AG04449 (cell line): ENCODE data around the gene MYOD1.

ENCODE experiments used
- CTCF ChIA-PET: fragments of 350-600 bp; formaldehyde crosslinking; extraction: SDS; loops from one replicate; lab custom pipeline; 2021; ENCODE audit warnings: antibody characterized with exemption; lab: Yijun Ruan, JAX
- POLR2A ChIA-PET: fragments of 400-600, 350-600 bp; formaldehyde crosslinking; extraction: SDS; loops from one replicate; lab custom pipeline; 2020; ENCODE audit warnings: antibody characterized with exemption, inconsistent platforms; lab: Yijun Ruan, JAX
- DNase-seq: peaks from one replicate; pipeline ENCODE4 v3.0.0-alpha.2; 2010; ENCODE audit warnings: low read depth, low spot score
- H3K4me3 ChIP-seq: 2 replicates; pipeline ENCODE4 v1.5.1; 2011; ENCODE audit warnings: low read depth, mild to moderate bottlenecking, control low read depth, low read length
- CTCF ChIP-seq: IDR thresholded peaks from one replicate; pipeline ENCODE4 v1.5.1; 2011; ENCODE audit warnings: mild to moderate bottlenecking, moderate library complexity, low read length, control low read depth, inconsistent platforms; ENCODE audit not compliant: insufficient read depth; ENCODE audit errors: missing control alignments

MYOD1 gene

GRCh38 chr11:17714356-17714854 lies 5.0 kb upstream of the MYOD1 start:
- CTCF ChIA-PET: no interaction called here
- POLR2A ChIA-PET: no interaction called here
- H3K4me3 ChIP-seq: no peak overlapping the region
- TF ChIP-seq CTCF: no peak
- DNase-seq: no peak

- CTCF ChIA-PET: no interaction called here
These were observed 4.5 kb upstream of the MYOD1 start for GRCh38 chr11:17714870-17715269.

DNA sequence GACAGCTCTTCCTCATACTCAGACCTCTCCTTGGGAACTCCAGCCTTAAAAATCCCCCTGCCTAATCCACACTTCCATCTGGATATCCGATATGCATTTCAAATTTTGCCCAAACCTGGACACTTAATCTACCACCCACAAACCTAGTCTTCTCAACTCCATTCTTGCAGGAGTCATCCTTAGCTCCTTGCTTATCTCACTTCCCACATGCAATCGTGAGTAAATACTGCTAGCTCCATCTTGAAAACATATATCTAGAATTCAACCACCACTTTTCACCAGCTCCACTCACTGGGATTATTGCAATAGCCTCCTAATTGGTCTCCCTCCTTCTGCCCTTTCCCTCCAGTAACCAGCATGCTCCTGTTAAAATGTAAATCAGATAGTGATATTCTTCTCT lies 2.6 kb upstream of the MYOD1 start:
- TF ChIP-seq CTCF: no peak
- ChIA-PET POLR2A (no interaction called here), CTCF (interaction anchor here (1.0 to 2.4 kb wide), 3 partner anchors 13 to 19 kb away, joined by 3 to 10 read pairs (median 4); no protein-coding TSS in a partner anchor)
- DNase-seq: no peak
- H3K4me3 ChIP-seq: no peak overlapping the region

More at GRCh38 chr11:17714870-17715269, 4.5 kb upstream of the MYOD1 start:
- H3K4me3 ChIP-seq: no peak overlapping the region
- POLR2A ChIA-PET: no interaction called here
- DNase-seq: no peak
- TF ChIP-seq CTCF: no peak

DNA sequence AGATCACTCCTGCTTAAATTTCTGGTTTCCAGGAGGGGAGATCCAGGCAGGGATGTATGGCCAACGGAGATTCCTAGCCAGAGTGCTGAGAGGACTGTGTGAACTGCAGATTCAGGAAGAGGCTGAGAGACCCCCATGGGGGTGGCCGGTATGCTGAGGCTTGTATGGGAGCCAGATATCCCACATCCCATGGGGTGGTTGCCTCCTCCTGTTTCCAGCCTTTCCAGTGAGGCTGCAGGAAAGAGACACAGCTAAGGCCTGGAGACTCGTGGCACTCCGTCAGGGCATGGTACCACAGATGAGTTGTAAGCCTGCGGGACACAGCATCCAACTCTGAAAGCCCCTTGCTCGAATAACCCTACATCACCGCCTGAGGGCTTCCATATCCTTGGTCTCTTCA lies 1.4 kb upstream of the MYOD1 start:
- no peak for DNase-seq
- no peak overlapping the region for H3K4me3 ChIP-seq
- POLR2A ChIA-PET: no interaction called here
- TF ChIP-seq CTCF: no peak
- CTCF ChIA-PET: interaction anchor here (1.2 to 2.4 kb wide), 3 partner anchors 11 to 262 kb away, joined by 3 to 10 read pairs (median 3); no protein-coding TSS in a partner anchor

DNA sequence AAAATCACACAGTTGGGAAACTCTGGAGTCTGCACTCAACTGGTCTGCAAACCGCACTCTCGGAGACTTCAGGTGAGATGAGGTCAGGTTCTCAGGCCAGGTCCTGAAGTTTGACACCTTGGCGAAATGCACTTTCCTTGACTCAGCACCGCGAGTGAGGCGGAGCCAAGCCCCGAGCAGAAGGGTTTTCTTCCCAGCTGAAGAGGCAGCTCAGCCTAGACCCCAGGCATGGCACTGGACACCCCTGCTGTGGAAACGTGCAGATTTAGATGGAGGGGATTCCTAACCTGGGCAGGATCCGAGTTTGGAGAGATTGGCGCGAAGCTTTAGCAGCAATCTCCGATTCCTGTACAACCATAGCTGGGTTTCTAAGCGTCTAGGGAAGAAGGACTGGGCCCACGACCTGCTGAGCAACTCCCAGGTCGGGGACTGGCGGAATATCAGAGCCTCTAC lies 835 bp upstream of the MYOD1 start:
- H3K4me3 ChIP-seq: no peak overlapping the region
- no peak for TF ChIP-seq CTCF
- ChIA-PET CTCF (interaction anchor here (1.2 to 2.9 kb wide), 4 partner anchors 11 to 262 kb away, joined by 3 to 10 read pairs (median 6); no protein-coding TSS in a partner anchor), POLR2A (no interaction called here)
- no peak for DNase-seq

DNA sequence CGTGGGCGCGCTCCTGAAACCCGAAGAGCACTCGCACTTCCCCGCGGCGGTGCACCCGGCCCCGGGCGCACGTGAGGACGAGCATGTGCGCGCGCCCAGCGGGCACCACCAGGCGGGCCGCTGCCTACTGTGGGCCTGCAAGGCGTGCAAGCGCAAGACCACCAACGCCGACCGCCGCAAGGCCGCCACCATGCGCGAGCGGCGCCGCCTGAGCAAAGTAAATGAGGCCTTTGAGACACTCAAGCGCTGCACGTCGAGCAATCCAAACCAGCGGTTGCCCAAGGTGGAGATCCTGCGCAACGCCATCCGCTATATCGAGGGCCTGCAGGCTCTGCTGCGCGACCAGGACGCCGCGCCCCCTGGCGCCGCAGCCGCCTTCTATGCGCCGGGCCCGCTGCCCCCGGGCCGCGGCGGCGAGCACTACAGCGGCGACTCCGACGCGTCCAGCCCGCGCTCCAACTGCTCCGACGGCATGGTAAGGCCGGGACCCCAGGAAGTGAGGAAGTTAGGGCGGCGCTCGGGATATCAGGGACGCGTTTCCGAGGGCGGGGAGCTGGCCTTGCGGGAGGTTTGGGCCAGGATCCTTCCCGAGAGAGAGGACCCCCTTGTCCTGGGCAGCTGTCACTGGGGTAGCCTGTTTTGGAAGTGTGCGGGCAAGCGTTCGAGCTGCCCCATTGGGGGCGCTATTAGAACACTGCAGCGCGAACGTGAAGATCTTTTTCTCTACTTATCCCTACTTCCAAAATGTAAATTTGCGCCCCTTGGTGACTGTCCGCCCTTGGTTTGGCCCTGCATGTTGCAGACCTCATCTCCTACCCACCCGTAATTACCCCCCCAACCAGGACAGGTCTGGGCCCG lies 796 bp downstream of the MYOD1 start:
- ChIA-PET CTCF (interaction anchor here (1.0 to 2.9 kb wide), 3 partner anchors 11 to 259 kb away, joined by 3 to 8 read pairs (median 6); no protein-coding TSS in a partner anchor), POLR2A (no interaction called here)
- DNase-seq: no peak
- H3K4me3 ChIP-seq: no peak overlapping the region
- TF ChIP-seq CTCF: no peak
